Mucosa of gallbladder (tissue), 1 donor: ENCODE measurements around the gene FUS. TPM values are rescaled to one million over a fixed set of nuclear protein-coding genes. Genes with fewer than 3 reads are reported as not detected.

Experiments used
- DNase-seq: peaks from one replicate; pipeline ENCODE4 v3.0.0-alpha.2; 2020; ENCODE audit warnings: low spot score
- total RNA-seq: library from RNA; stranded (reverse); gene quantifications from one replicate; pipeline ENCODE4 v1.2.1, GENCODE V29; 2021
- donor health status: DM: no; HTN: no; CAD: no.

Gene FUS
- total RNA-seq, 1 donor from 2014 or later: 208 TPM

DNA sequence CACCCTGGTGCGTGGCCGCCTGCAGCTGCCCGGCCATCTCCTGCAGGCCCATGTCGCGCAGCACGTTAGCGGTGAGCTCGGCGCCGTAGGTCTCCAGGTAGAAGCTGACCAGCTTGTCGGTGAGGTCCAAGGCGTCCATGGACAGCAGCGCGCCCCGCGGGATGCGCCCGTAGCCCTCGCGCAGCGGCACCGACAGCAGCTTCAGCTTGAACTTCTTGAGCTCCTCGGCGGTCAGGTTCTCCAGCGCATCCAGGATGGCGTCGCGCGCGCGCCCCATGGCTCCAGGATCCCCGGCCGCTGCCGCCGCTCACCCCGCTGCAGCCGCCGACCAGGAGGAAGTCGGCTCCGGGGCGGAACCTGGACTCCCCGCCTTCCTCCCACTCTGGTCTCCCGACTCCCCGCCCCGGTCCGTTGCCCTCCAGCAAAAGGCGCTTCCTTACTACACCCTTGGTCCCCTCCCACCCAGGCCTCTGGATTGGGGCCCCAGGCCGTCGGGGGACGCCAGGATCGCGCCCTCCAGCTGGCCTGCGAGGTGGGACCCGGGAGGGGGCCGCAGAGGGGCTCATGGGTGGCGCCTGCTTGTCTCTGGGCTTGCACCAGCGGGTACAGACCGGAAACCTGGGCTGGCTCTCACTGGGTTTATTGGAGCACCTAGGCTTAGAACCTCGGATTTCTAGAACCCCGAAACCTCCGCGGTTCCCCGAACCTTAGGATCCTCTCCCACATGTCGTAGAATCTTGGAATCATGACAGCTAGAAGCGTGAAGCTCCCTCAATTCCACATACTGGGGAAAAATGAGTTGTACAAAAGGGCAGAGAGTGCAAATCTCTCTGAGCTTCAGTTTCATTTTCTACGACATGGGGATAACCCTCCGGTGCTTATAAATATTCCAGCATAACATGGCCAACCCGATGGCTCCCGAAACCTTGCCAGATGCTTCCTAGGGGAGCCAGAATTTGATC, 22.8 kb downstream of the FUS start, which contains the start of gene PYCARD:
Gene PYCARD, minus strand, starts transcription at position 347 of the 962 bp plus-strand sequence. Its CDS starts 70 bp downstream, at position 277.
- peak; percentile 31 for DNase-seq

DNA sequence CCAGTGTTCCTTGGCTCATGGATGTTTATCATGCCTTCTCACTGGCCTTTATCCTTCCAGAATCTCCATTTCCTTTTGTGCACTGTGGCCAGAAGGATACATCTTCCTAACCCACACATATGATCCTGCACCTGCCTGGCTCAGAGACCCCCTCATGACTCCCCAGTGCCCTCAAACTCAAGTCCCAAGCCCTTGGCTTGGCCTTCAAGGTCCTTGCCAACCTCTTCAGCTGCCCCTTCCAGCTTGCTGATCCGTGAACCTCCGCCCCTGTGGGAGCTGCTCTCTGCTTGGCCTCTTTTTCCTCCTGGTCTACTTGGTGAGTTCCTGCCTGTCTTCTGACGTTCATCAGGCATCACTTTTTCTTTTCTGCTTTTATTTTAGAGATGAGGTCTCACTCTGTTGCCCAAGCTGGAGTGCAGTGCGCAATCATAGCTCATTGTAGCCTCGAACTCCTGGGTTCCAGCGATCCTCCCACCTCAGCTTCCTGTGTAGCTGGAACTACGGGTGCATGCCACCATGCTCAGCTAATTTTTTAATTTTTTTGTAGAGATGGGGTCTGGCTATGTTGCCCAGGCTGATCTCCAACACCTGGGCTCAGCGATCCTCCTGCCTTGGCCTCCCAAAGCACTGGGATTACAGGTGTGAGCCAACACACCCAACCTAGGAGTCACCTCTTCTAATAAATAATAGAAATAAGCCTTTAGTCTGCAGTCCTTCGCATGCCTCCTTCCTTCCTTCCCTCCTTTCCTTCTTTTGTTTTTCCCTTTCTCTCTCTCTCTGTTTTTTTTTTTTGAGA, 25.1 kb downstream of the FUS start:
- no peak for DNase-seq

DNA sequence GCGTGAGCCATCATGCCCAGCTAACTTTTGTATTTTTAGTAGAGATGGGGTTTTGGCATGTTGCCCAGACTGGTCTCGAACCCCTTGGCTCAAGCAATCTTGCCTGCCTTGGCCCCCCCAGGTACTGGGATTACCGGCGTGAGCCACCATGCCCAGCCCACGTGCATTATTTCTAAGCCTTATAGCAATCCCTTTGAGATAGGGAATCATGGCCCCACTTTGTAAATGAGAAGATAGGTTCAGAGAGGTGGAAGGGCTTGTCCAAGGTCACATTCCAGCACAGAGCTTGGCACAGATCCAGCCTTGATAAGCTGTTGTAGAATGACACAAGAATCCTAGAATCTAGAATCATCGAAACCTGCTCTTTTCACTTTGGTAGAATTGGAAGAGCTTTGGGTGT, 26.8 kb downstream of the FUS start:
- DNase-seq: no peak

DNA sequence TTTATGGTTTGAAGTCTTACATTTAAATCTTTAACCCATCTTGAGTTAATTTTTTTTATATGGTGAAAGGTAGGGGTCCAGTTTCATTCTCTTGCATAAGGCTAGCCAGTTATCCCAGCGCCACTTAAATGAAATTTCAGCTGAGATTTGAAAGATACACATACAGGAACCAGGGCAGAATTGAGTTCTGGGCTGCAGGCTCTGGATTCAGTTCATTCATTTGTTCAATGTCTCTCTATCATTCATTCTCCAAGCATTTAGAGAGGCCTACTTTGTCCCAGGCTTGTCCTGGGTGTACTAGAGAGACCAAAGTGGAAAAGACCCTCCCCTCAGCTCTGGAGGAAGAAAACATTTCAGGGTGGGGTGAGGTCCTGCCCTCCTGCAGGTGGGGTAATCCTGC, 33.4 kb downstream of the FUS start:
- no peak for DNase-seq

DNA sequence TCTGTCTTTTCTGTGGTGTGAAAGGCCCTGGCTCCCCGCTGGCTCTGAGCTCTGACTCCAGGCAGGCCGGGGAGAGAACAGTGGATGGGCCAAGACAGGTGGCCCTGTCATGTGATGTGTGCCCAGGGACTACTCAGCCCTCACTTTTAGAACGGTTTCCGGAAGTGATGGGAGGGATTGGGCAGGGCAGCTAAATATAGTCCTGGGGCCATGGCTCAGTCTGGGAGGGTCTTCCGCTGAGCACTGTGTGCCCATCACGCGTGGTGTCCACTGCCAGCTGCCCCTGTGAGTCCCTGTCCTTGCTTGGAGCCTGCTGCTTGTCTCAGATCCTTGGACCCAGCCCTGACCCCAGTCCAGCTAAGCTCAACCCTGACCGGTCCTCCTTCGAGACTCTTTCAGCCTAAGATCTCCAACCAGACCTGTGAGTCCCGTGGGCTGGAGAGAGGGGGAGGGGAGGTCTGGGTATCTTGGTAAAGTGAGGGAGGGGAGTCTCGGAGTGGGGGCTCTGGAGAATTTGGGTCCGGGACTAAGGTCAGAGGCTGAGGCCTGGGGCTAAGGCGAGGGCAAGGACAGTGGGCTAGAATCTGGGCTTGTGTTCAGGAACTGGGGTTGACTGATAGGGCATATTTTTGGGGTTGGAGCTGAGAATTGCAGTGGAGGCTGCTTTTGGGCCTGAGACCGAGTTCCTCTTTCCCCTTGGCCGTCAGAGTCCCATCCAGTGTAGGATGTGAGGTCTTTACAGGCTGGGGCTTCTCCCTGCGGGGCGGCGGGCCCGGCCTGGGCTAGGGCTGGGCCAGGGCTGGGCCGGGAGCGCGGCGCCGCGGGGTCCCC, 34.2 kb downstream of the FUS start, which contains the start of gene TRIM72:
Gene TRIM72, plus strand, starts transcription at position 243 of the 831 bp plus-strand sequence. CDS start 620 bp downstream, outside the sequence.
- DNase-seq: no peak

DNA sequence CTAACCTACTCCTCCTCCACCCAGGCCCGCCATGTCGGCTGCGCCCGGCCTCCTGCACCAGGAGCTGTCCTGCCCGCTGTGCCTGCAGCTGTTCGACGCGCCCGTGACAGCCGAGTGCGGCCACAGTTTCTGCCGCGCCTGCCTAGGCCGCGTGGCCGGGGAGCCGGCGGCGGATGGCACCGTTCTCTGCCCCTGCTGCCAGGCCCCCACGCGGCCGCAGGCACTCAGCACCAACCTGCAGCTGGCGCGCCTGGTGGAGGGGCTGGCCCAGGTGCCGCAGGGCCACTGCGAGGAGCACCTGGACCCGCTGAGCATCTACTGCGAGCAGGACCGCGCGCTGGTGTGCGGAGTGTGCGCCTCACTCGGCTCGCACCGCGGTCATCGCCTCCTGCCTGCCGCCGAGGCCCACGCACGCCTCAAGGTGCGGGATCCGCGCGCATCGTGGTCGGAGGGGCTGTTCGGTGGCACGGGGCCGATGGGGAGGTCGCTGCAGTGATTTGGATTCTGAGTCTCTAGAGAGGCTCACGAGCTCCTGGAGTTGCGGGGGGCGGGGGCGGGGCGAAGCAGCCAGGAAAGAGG, 34.9 kb downstream of the FUS start:
- no peak for DNase-seq

DNA sequence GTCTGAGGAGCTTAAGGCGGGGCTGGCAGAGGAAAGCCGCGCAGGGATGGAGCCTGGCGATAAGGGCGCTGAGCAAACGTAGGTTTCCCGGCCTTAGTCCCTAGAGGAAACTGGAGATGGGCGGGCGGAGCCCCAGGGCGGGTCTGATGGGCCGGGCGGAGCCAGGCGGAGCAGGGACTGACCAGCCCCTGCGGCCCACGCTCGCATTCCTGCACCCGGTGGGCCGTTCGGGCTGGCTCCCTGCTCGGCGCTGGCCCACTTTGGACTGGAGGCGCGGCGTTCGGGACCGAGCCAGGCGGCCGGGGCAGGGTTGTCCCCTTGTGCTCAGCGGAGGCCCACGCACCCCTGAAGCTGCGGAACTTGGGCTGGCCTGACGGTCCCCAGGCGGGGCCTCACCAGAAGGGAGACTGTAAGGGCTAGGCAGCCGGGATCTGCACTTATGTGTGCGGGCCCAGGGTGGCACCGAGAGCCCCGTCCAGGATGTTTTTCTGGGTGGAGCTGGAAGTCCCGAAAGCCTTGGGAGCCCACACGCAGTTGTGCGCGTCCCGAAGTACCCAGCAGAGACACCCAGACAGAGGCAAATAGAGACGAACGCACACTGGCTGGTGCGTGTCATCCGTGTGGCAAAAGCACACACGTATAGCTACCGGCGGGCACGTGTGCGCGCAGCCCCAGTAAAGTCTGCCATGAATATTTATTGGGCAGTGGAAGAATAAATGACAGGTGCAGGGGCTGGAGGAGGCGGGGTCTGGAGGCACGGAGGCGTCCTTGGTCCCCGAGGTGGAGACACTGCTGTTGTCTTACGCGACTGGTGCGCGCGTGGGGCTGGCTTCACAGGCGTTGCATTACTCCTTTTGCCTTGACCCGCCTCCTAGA, 35.6 kb downstream of the FUS start:
- DNase-seq: no peak

DNA sequence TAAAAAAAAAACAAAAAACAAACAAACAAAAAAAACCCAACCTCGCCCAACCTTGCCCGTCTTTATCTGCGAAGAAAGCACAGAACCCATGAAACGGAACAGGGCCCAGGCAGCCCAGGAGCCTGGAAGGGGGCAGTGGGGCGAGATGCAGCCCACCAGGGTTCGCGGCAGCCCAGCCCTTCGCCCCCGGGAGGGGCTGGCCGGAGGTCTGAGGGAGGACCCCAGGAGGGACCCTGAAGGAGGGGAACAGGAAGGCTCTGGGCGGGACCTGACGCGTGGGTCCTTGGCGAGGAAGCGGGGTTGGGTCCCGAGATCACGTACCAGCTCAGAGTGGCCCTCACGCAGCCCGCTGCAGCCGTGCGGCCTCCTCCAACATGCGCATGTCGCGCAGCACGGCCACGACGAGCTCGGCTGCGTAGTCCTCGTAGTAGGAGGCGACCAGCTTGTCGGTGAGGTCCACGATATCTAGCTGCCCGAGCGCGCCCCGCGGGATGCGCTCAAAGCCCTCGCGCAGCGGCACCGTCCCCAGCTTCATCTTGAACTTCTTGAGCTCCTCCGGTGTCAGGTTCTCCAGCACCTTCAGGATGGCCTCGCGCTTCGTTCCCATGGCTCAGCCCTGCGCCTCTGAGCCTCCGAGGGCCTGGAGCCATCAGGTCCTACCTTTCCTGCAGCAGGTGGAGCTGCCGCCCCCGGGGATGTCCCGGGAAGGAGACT, 36.6 kb downstream of the FUS start, which contains the start of gene PYDC1:
Gene PYDC1, minus strand, starts transcription at position 714 of the 714 bp plus-strand sequence. Its CDS starts 107 bp downstream, at position 607.
- no peak for DNase-seq

DNA sequence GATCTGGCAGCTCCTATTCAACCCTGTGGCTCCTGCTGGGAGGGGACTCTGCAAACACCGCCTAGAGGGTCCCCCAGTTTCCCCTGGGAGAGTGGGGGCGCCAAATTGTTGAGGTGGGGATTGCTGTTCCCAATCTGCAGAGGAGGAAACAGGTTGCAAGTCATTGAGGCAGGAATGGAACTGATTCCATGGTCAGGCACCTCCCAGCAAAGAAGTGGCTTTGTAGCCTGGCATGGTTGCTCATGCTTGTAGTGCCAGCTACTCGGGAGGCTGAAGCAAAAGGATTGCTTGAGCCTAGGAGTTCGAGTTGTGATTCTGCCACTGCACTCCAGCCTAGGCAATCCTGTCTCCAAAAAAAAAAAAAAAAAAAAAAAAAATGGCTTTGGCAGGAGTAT, 37.2 kb downstream of the FUS start:
- DNase-seq: no peak

DNA sequence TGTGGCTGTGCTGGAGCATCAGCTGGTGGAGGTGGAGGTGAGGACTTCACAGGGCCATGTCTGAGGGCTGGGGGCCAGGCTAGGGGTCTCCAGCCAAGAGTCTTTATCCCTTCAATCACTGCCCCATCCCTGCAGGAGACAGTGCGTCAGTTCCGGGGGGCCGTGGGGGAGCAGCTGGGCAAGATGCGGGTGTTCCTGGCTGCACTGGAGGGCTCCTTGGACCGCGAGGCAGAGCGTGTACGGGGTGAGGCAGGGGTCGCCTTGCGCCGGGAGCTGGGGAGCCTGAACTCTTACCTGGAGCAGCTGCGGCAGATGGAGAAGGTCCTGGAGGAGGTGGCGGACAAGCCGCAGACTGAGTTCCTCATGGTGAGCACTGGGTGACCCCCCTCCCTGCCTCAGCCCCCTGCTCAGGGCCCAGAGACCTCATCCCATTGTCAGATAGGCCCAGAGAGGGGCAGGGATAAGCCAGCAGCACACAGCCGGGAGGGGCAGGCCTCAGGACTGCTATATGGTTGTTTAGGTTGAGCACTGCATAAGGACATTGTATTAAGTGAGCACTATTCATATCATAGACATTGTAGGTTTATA, 39.3 kb downstream of the FUS start:
- no peak for DNase-seq

DNA sequence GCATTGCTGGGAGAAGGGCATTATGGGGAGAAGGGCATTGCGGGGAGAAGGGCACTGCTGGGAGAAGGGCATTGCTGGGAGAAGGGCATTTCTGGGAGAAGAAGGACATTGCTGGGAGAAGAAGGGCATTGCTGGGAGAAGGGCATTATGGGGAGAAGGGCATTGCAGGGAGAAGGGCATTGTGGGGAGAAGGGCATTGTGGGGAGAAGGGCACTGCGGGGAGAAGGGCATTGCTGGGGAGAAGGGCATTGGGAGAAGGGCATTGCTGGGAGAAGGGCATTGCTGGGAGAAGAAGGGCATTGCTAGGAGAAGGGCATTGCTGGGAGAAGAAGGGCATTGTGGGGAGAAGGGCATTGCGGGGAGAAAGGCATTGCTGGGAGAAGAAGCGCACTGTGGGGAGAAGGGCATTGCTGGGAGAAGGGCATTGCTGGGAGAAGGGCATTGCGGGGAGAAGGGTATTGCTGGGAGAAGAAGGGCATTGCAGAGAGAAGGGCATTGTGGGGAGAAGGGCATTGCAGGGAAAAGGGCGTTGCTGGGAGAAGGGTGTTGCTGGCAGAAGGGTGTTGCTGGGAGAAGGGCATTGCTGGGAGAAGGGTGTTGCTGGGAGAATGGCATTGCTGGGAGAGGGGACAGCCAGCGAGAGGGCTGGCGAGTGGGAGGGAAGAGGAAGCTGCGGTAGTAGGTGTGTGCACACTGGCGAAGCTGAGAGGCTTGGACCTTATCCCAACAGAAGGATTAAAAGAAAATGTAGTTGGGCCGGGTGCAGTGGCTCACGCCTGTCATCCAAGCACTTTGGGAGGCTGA, 41.6 kb downstream of the FUS start:
- no peak for DNase-seq

DNA sequence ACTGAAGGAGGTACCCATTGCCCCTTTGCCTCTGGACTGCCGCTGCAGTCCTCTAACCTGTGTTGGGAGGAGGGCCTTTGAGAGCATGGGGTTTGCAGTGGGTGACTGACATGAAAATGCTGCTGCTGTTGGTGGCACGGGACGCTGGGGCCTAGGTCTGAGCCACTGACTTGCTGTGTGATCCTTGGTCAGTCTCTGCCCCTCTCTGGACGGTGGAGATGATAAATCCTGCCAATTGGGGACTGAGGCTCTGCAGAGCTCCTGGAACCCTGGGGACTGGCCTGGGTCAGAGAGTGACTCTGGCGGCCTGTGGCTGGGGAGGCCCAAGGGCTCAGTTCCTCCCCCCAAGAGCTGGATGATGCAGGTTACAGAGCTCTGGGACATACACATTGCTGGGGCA, 43.1 kb downstream of the FUS start:
- DNase-seq: no peak

DNA sequence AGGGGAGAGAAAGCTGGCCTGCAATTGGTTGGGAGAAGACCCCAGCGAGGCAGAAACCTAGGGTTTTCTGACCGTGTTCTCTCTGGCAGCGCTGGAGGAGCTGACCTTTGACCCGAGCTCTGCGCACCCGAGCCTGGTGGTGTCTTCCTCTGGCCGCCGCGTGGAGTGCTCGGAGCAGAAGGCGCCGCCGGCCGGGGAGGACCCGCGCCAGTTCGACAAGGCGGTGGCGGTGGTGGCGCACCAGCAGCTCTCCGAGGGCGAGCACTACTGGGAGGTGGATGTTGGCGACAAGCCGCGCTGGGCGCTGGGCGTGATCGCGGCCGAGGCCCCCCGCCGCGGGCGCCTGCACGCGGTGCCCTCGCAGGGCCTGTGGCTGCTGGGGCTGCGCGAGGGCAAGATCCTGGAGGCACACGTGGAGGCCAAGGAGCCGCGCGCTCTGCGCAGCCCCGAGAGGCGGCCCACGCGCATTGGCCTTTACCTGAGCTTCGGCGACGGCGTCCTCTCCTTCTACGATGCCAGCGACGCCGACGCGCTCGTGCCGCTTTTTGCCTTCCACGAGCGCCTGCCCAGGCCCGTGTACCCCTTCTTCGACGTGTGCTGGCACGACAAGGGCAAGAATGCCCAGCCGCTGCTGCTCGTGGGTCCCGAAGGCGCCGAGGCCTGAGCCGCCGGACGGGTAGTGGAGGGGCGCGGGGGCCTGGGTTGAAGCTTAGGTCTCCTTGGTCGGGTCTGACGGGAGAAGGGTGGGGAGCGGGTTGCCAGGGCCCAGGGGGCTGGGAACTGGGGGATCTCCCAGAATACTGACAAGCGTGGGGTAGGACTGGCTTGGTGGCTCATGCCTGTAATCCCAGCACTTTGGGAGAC, 44.4 kb downstream of the FUS start:
- DNase-seq: no peak

DNA sequence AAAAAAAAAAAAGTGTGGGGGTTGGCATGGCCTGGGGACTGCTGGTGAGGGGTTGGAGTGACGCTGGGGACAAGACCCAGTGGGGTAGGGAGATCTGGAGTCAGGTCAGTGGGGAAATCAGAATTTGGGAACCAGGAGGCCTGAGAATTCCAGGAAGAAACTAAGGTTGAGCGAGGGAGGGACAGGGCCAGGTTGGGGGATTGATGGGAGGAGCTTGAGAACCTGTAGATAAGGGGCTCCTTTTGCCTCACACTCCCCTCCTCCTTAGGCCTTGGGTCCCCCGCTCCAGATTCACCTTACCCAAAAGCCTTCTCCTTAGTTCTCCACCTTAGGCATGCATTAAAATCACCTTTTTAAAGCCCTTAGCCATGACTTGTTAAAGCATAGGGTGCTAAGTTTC, 45.3 kb downstream of the FUS start:
- DNase-seq: no peak

DNA sequence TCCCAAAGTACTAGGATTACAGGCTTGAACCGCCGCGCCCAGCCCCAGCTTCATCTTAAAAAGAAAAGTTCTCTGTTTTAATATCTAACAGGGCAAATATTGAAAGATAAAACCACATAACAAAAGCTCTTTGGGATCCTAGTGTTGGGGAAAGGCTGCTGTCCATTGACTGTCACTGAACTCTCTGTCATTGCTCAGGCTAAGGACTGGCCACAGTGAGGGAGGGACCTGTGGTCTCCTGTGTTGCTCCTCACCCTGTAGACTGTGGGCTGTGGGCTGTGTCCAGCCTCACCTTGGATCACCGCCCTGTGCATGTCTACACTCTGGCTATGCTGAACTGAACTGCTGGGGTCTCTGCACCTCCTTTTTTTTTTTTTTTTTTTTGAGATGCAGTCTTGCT, 48.3 kb downstream of the FUS start:
- DNase-seq: no peak

DNA sequence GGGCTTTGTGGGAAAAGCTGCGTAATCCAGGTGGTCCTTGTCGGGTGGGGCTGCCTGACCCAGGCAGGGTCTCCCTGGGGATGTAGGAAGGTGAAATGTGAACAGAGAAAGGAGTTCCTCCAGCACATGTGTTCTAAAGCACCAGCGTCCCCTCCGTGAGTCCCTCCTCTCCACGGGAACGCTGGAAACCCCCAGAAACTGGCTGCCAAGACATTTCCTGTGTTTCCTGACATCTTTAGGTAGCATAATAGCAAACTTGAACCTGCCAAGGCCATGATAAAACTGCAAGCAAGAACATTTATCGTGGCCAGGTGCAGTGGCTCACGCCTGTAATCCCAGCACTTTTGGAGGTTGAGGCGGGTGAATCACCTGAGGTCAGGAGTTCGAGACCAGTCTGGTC, 49.6 kb downstream of the FUS start:
- no peak for DNase-seq

DNA sequence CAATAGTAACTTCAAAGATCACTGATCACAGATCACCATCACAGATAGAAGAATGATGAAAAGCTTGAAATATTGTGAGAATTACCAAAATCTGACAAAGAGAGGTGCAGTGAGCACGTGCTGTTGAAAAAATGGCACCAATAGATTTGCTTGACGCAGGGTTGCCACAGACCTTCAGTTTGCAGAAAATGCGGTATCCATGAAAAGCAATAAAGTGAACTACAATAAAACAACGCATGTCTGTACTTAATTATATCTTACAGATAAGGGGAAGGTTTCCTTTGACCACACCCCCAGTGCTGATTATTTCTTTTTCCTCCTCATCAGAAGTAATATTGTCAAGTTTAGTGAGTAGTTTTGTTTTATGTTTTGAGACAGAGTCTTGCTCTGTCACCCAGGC, 58.1 kb downstream of the FUS start:
- DNase-seq: no peak
